HepG2 (cell line): ENCODE results near the gene PP2D1. TPM values are rescaled to one million over a fixed set of nuclear protein-coding genes. Genes with fewer than 3 reads are reported as not detected.

Experiments
- ATAC-seq: fragments of 200-7000 bp; cut with Tn5 transposase; 3 replicates; pipeline ENCODE4 v1.9.1; 2020; ENCODE audit warnings: mild to moderate bottlenecking, moderate library complexity
- BruUV-seq: library from RNA; stranded (reverse); fragments of 400-500 nt; replicated peaks from 2 replicates; lab custom pipeline; 2021; lab: Mats Ljungman, UMichigan
- CTCF ChIA-PET: fragments of 300-600 bp; formaldehyde crosslinking; extraction: SDS; loops from one replicate; lab custom pipeline; 2021; ENCODE audit warnings: low total read pairs, inconsistent platforms, low intra/inter-chr PET ratio; lab: Yijun Ruan, JAX
- POLR2A ChIA-PET: fragments of 350-600 bp; sonication (Branson Sonifier 250); formaldehyde crosslinking; loops from one replicate; lab custom pipeline; 2020; ENCODE audit warnings: antibody characterized with exemption, inconsistent platforms; lab: Yijun Ruan, JAX
- DNase-seq: peaks from one replicate; pipeline ENCODE4 v3.0.0-alpha.2; 2015; ENCODE audit warnings: low spot score
- FAIRE-seq: peaks from 3 replicates; lab custom pipeline; 2011; peaks lifted over from hg19 to GRCh38; lab: Jason Lieb, UNC
- H2AFZ ChIP-seq: one replicate; pipeline ENCODE4 v1.6.1; 2011; ENCODE audit warnings: low read length, inconsistent platforms
- H3K27ac ChIP-seq: fragments of 300-600 bp; 3 replicates; pipeline ENCODE4 v1.8.0; 2011; ENCODE audit warnings: mixed run types, mild to moderate bottlenecking, mixed read lengths, low read length, inconsistent platforms; ENCODE audit not compliant: insufficient read depth; ENCODE audit errors: extremely low read length
- H3K27me3 ChIP-seq, 2 experiments: fragments of 200-600 bp in 1 of 2; 2 replicates in 1 of 2; 3 replicates in 1 of 2; pipeline versions ENCODE4 v1.6.0 to v1.8.0; 2011; ENCODE audit warnings: low read length in 2 of 2, mild to moderate bottlenecking in 2 of 2, moderate library complexity in 2 of 2, inconsistent platforms in 1 of 2; ENCODE audit not compliant: insufficient read depth in 2 of 2, control insufficient read depth in 1 of 2
- H3K36me3 ChIP-seq, 2 experiments: fragments of 200-600 bp in 1 of 2; replicated peaks in 1 of 2; 2 replicates in 1 of 2; 3 replicates in 1 of 2; pipeline versions ENCODE4 v1.5.1 to v1.8.0; 2011; ENCODE audit warnings: low read length in 2 of 2, inconsistent platforms in 1 of 2; ENCODE audit not compliant: insufficient read depth in 2 of 2, control insufficient read depth in 1 of 2
- H3K4me1 ChIP-seq: 2 replicates; pipeline ENCODE4 v1.5.1; 2012; ENCODE audit warnings: low read length, inconsistent platforms; ENCODE audit not compliant: insufficient read depth
- H3K4me2 ChIP-seq: 2 replicates; pipeline ENCODE4 v1.6.0; 2011; ENCODE audit warnings: low read depth, low read length, inconsistent platforms
- H3K4me3 ChIP-seq, 3 experiments: fragments of 200-600 bp in 1 of 3; sonication (generic), shearing (Covaris generic) in 1 of 3; replicated peaks in 1 of 3; 2 replicates each; pipeline ENCODE4 v1.5.1; 2011 to 2016; ENCODE audit warnings: low read length in 3 of 3, inconsistent platforms in 2 of 3, low read depth in 2 of 3, mild to moderate bottlenecking in 2 of 3, control low read depth in 1 of 3, mixed read lengths in 1 of 3; ENCODE audit not compliant: insufficient read depth in 1 of 3
- H3K79me2 ChIP-seq: one replicate; pipeline ENCODE4 v1.6.1; 2011; ENCODE audit warnings: low read length, inconsistent platforms; ENCODE audit not compliant: insufficient read depth
- H3K9ac ChIP-seq: 2 replicates; pipeline ENCODE4 v1.6.0; 2011; ENCODE audit warnings: mild to moderate bottlenecking, low read depth, low read length, inconsistent platforms; ENCODE audit not compliant: insufficient read depth
- H3K9me3 ChIP-seq: 2 replicates; pipeline ENCODE4 v1.5.1; 2012; ENCODE audit warnings: mild to moderate bottlenecking, low read length
- H4K20me1 ChIP-seq: 2 replicates; pipeline ENCODE4 v1.6.0; 2011; ENCODE audit warnings: inconsistent platforms, mild to moderate bottlenecking, low read length, moderate library complexity; ENCODE audit not compliant: insufficient read depth
- ARNT ChIP-seq: fragments of 450-650 bp; IDR thresholded peaks from 2 replicates; pipeline ENCODE4 v1.6.1; 2017
- CBFB ChIP-seq: sonication (generic); formaldehyde crosslinking; IDR thresholded peaks from 2 replicates; pipeline ENCODE4 v1.4.0; 2020; ENCODE audit warnings: missing genetic modification reagents
- CHD4 ChIP-seq: fragments of 200-600 bp; sonication (generic); IDR thresholded peaks from 2 replicates; pipeline ENCODE4 v1.7.0; 2017; ENCODE audit warnings: mild to moderate bottlenecking, low read length, borderline replicate concordance
- MEIS2 ChIP-seq: sonication (generic); formaldehyde crosslinking; IDR thresholded peaks from 2 replicates; pipeline ENCODE4 v1.9.0; 2021; ENCODE audit warnings: mild to moderate bottlenecking, missing genetic modification reagents
- POLR2AphosphoS2 ChIP-seq: IDR thresholded peaks from 2 replicates; pipeline ENCODE4 v1.6.1; 2011; ENCODE audit warnings: low read depth, low read length, improper control_type of control experiment
- PRPF4 ChIP-seq: fragments of 200-400 bp; formaldehyde crosslinking; IDR thresholded peaks from 2 replicates; pipeline ENCODE4 v1.6.1; 2016; ENCODE audit warnings: low read length, low read depth; ENCODE audit not compliant: poor library complexity, severe bottlenecking
- PTBP1 ChIP-seq: fragments of 200-400 bp; formaldehyde crosslinking; IDR thresholded peaks from 2 replicates; pipeline ENCODE4 v1.6.1; 2018; ENCODE audit warnings: low read length, low read depth; ENCODE audit not compliant: poor library complexity, severe bottlenecking
- SIN3B ChIP-seq: fragments of 150-350 bp; IDR thresholded peaks from 2 replicates; pipeline ENCODE4 v1.6.1; 2014; ENCODE audit warnings: low read length
- SMARCE1 ChIP-seq: fragments of 450-650 bp; IDR thresholded peaks from 2 replicates; pipeline ENCODE4 v1.6.1; 2017; ENCODE audit warnings: borderline replicate concordance
- SMYD3 ChIP-seq: sonication (generic); formaldehyde crosslinking; IDR thresholded peaks from 2 replicates; pipeline ENCODE4 v1.8.1; 2023; ENCODE audit warnings: mild to moderate bottlenecking, missing genetic modification reagents
- SRY ChIP-seq: sonication (generic); formaldehyde crosslinking; IDR thresholded peaks from 2 replicates; pipeline ENCODE4 v1.8.0; 2022; ENCODE audit warnings: mild to moderate bottlenecking, missing genetic modification reagents
- TAF15 ChIP-seq: fragments of 200-400 bp; formaldehyde crosslinking; IDR thresholded peaks from one replicate; pipeline ENCODE4 v1.6.1; 2018; ENCODE audit warnings: mild to moderate bottlenecking, low read depth, low read length; ENCODE audit not compliant: poor library complexity, severe bottlenecking
- ZFP1 ChIP-seq: IDR thresholded peaks from 2 replicates; pipeline ENCODE4 v1.6.1; 2016
- ZHX1 ChIP-seq: sonication (generic); formaldehyde crosslinking; IDR thresholded peaks from 2 replicates; pipeline ENCODE4 v1.8.1; 2022; ENCODE audit warnings: low read depth, mild to moderate bottlenecking, missing genetic modification reagents
- ZNF17 ChIP-seq: sonication (generic); formaldehyde crosslinking; IDR thresholded peaks from 2 replicates; pipeline ENCODE4 v1.5.0; 2020; ENCODE audit warnings: mild to moderate bottlenecking, missing genetic modification reagents
- ZNF292 ChIP-seq: sonication (generic); formaldehyde crosslinking; IDR thresholded peaks from 2 replicates; pipeline ENCODE4 v1.8.1; 2022; ENCODE audit warnings: mild to moderate bottlenecking, low read depth, missing genetic modification reagents, borderline replicate concordance
- ZNF784 ChIP-seq: sonication (generic); formaldehyde crosslinking; IDR thresholded peaks from 2 replicates; pipeline ENCODE4 v1.5.1; 2020; ENCODE audit warnings: missing genetic modification reagents, mild to moderate bottlenecking, borderline replicate concordance
- ZNF839 ChIP-seq: sonication (generic); formaldehyde crosslinking; IDR thresholded peaks from 2 replicates; pipeline ENCODE4 v1.4.0; 2020; ENCODE audit warnings: missing genetic modification reagents, mild to moderate bottlenecking, borderline replicate concordance
- WGBS: methylation state at CpG from one replicate; pipeline ENCODE4 v1.1.6; 2017; ENCODE audit warnings: low lambda C conversion rate; 5-methylcytosine and 5-hydroxymethylcytosine counted together
- in situ Hi-C: cut with HindIII; loops from 2 replicates; pipeline ENCODE4 v1.10.0; 2017; ENCODE audit warnings: low pct_unique_long_range_greater_than_20kb; ENCODE audit not compliant: extremely low pct_ligation_motif_present
- intact Hi-C: fragments of 100-400 bp; cut with micrococcal nuclease; formaldehyde crosslinking; loops from one replicate; pipeline ENCODE4 v1.10.0; 2022; ENCODE audit not compliant: unreplicated experiment
- polyA plus RNA-seq, 8 experiments: library from polyadenylated mRNA; depleted of rRNA in 3 of 8; stranded (reverse) in 7 of 8; unstranded in 1 of 8; fragments of >200 nt; fragmentation: Illumina TruSeq in 4 of 8; extraction: Trizol in 4 of 8; gene quantifications; 2 replicates each; pipeline versions ENCODE4 v1.2.1 to v1.2.3, GENCODE V29; 2011 to 2016; ENCODE audit warnings: low read depth in 4 of 8, missing spikeins in 1 of 8, mixed read lengths in 1 of 8; ENCODE audit not compliant: insufficient read depth in 1 of 8
- total RNA-seq, 5 experiments: library from RNA; depleted of rRNA; stranded (reverse); fragments of >200 nt; fragmentation: Illumina TruSeq; extraction: Trizol; gene quantifications; 2 replicates each; pipeline ENCODE4 v1.2.3, GENCODE V29; 2016; ENCODE audit warnings: low read depth in 1 of 5

The PP2D1 gene
- total and polyA plus RNA-seq, 2 of the 13 experiments (the other 11 are each of a cell fraction or from before 2014, with no cell fraction given), result not detected

- TF ChIP-seq ZHX1 (no peak), PRPF4 (no peak), ZNF292 (CRISPR knock-in tag) (no peak), ZFP1 (no peak), ZNF839 (CRISPR knock-in tag) (no peak)
These were observed 31.8 kb upstream of the PP2D1 start (continued) for GRCh38 chr3:20043825-20044224.

GRCh38 chr3:20043396-20043795 is 31.3 kb upstream of the PP2D1 start:
- H3K4me2 ChIP-seq, result peak overlapping the region; percentile 13; the same call in 1 of the 2 replicates
- POLR2A ChIA-PET, result no interaction called here
- H3K9ac ChIP-seq, result no peak overlapping the region
- H3K4me1 ChIP-seq, result peaks cover 31% of the 10 kb centered on the region
- H4K20me1 ChIP-seq, result no peaks in the 10 kb centered on the region; the same call in 1 of the 2 replicates
- no peak for DNase-seq
- no peaks in the 10 kb centered on the region for H3K36me3 ChIP-seq
- in situ Hi-C loops (no loop called here), intact Hi-C loops (loop anchor here (5.0 kb wide), 2 partner anchors 84 to 279 kb away; no protein-coding TSS in a partner anchor)
- no peaks in the 10 kb centered on the region for H3K9me3 ChIP-seq
- H2AFZ ChIP-seq, result no peak overlapping the region
- no TSS peak for BruUV-seq
- FAIRE-seq, result no peak
- no peak overlapping the region for H3K27ac ChIP-seq
- CTCF ChIA-PET, result no interaction called here
- H3K4me3 ChIP-seq, result no peak overlapping the region; a peak in 1 of 6 replicates
- ATAC-seq, result no peak
- no peaks in the 10 kb centered on the region for H3K79me2 ChIP-seq
- H3K27me3 ChIP-seq, result no peaks in the 10 kb centered on the region; a peak in 1 of 5 replicates
- 36% methylated on average over 4 of the region's 4 CpGs for WGBS
- TF ChIP-seq ZNF784 (CRISPR knock-in tag), result no peak
- TF ChIP-seq SMARCE1, result no peak
- TF ChIP-seq CHD4, result no peak
- no peak for TF ChIP-seq MEIS2
- no peak for TF ChIP-seq CBFB (CRISPR knock-in tag)
- no peak for TF ChIP-seq ARNT
- no peak for TF ChIP-seq SRY
- TF ChIP-seq SIN3B, result no peak
- TF ChIP-seq TAF15, result no peak
- no peak for TF ChIP-seq POLR2AphosphoS2
- no peak for TF ChIP-seq PRPF4
- TF ChIP-seq ZNF17, result no peak
- TF ChIP-seq SMYD3, result no peak
- TF ChIP-seq PTBP1, result no peak
